Measurements from ENCODE around the gene DOCK2. TPM values are rescaled to one million over a fixed set of nuclear protein-coding genes. Genes with fewer than 3 reads are reported as not detected.

DOCK2 gene
- total RNA-seq, 1 experiment from 2014 or later, result 4.6 TPM

DNA sequence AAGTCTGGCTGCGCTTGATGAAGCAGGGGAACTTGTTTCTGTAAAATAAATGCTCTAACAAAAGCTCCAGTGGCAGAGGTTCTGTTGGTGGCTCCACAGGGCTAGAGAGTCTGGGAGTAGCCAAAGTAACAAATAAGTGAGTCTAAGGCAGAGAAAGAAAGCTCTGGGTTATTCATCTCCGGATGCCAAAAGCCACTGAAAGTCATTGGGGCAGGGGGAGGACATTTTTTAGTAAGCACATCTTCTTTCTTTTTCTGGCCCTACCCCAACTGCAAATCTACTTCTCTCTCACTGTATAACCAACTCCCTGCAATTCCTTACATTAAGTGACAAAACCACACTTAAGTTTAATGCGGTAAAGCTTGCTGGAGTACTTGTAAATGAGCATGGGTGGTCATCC, 201.6 kb downstream of the DOCK2 start (continued):
- TF ChIP-seq, protein P1, sequence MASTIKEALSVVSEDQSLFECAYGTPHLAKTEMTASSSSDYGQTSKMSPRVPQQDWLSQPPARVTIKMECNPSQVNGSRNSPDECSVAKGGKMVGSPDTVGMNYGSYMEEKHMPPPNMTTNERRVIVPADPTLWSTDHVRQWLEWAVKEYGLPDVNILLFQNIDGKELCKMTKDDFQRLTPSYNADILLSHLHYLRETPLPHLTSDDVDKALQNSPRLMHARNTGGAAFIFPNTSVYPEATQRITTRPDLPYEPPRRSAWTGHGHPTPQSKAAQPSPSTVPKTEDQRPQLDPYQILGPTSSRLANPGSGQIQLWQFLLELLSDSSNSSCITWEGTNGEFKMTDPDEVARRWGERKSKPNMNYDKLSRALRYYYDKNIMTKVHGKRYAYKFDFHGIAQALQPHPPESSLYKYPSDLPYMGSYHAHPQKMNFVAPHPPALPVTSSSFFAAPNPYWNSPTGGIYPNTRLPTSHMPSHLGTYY (CRISPR knock-in tag; IDR thresholded peaks at IDR 0.05), result no peak
- TF ChIP-seq, protein P2, sequence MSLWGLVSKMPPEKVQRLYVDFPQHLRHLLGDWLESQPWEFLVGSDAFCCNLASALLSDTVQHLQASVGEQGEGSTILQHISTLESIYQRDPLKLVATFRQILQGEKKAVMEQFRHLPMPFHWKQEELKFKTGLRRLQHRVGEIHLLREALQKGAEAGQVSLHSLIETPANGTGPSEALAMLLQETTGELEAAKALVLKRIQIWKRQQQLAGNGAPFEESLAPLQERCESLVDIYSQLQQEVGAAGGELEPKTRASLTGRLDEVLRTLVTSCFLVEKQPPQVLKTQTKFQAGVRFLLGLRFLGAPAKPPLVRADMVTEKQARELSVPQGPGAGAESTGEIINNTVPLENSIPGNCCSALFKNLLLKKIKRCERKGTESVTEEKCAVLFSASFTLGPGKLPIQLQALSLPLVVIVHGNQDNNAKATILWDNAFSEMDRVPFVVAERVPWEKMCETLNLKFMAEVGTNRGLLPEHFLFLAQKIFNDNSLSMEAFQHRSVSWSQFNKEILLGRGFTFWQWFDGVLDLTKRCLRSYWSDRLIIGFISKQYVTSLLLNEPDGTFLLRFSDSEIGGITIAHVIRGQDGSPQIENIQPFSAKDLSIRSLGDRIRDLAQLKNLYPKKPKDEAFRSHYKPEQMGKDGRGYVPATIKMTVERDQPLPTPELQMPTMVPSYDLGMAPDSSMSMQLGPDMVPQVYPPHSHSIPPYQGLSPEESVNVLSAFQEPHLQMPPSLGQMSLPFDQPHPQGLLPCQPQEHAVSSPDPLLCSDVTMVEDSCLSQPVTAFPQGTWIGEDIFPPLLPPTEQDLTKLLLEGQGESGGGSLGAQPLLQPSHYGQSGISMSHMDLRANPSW (CRISPR knock-in tag; conservative IDR thresholded peaks at IDR 0.05; ENCODE audit: low read depth), result no peak
- no peak for TF ChIP-seq GRHL2 (CRISPR knock-in tag; IDR thresholded peaks at IDR 0.05; ENCODE audit: insufficient replicate concordance, severe bottlenecking)
- no peak for TF ChIP-seq ZBTB21 (CRISPR knock-in tag; IDR thresholded peaks at IDR 0.05; ENCODE audit: borderline replicate concordance)
- TF ChIP-seq, protein P3, sequence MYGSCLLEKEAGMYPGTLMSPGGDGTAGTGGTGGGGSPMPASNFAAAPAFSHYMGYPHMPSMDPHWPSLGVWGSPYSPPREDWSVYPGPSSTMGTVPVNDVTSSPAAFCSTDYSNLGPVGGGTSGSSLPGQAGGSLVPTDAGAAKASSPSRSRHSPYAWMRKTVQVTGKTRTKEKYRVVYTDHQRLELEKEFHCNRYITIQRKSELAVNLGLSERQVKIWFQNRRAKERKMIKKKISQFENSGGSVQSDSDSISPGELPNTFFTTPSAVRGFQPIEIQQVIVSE (CRISPR knock-in tag; IDR thresholded peaks at IDR 0.05; ENCODE audit: borderline replicate concordance), result no peak

DNA sequence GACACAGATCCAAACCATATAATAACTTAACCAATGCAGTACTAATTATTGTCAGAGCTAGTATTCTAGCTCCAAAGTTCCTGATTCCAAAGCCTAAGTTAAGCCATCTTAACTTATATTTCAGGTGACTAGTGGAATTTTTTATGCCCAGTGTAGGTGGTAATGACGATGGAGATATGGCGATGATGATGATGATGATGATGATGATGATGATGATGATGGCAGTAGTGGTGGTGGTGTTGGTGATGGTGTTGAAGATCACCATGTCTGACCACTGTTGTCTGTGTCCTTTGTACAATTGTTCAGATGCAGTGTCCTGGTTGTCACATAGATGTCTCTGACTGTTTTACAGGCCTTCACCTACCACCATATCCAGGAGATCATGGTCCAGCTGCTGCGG, 203.3 kb downstream of the DOCK2 start:
- Mint-ChIP-seq H3K9me3 (peaks cover 10% of the 10 kb centered on the region), H3K27ac (no peak overlapping the region), H3K36me3 (no peaks in the 10 kb centered on the region), H3K27me3 (ENCODE audit: low read depth) (no peaks in the 10 kb centered on the region), H3K4me1 (no peaks in the 10 kb centered on the region), H3K4me3 (no peak overlapping the region)
- DNase-seq (ENCODE audit: low spot score) (no peak), ATAC-seq (no peak)
- CTCF ChIA-PET, result no interaction called here
- POLR2A ChIA-PET, result no interaction called here
- TF ChIP-seq, protein P4, sequence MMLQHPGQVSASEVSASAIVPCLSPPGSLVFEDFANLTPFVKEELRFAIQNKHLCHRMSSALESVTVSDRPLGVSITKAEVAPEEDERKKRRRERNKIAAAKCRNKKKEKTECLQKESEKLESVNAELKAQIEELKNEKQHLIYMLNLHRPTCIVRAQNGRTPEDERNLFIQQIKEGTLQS (CRISPR knock-in tag; conservative IDR thresholded peaks at IDR 0.05), result no peak
- no peak for TF ChIP-seq RELA (CRISPR knock-in tag; IDR thresholded peaks at IDR 0.05; ENCODE audit: borderline replicate concordance)
- TF ChIP-seq, protein P1 (CRISPR knock-in tag; IDR thresholded peaks at IDR 0.05), result no peak
- TF ChIP-seq, protein P5, sequence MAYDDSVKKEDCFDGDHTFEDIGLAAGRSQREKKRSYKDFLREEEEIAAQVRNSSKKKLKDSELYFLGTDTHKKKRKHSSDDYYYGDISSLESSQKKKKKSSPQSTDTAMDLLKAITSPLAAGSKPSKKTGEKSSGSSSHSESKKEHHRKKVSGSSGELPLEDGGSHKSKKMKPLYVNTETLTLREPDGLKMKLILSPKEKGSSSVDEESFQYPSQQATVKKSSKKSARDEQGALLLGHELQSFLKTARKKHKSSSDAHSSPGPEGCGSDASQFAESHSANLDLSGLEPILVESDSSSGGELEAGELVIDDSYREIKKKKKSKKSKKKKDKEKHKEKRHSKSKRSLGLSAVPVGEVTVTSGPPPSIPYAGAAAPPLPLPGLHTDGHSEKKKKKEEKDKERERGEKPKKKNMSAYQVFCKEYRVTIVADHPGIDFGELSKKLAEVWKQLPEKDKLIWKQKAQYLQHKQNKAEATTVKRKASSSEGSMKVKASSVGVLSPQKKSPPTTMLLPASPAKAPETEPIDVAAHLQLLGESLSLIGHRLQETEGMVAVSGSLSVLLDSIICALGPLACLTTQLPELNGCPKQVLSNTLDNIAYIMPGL (CRISPR knock-in tag; IDR thresholded peaks at IDR 0.05), result no peak
- TF ChIP-seq, protein P6, sequence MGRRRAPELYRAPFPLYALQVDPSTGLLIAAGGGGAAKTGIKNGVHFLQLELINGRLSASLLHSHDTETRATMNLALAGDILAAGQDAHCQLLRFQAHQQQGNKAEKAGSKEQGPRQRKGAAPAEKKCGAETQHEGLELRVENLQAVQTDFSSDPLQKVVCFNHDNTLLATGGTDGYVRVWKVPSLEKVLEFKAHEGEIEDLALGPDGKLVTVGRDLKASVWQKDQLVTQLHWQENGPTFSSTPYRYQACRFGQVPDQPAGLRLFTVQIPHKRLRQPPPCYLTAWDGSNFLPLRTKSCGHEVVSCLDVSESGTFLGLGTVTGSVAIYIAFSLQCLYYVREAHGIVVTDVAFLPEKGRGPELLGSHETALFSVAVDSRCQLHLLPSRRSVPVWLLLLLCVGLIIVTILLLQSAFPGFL (CRISPR knock-in tag; IDR thresholded peaks at IDR 0.05; ENCODE audit: borderline replicate concordance), result no peak
- TF ChIP-seq EMX1 (CRISPR knock-in tag; IDR thresholded peaks at IDR 0.05), result no peak
- TF ChIP-seq, protein P7, sequence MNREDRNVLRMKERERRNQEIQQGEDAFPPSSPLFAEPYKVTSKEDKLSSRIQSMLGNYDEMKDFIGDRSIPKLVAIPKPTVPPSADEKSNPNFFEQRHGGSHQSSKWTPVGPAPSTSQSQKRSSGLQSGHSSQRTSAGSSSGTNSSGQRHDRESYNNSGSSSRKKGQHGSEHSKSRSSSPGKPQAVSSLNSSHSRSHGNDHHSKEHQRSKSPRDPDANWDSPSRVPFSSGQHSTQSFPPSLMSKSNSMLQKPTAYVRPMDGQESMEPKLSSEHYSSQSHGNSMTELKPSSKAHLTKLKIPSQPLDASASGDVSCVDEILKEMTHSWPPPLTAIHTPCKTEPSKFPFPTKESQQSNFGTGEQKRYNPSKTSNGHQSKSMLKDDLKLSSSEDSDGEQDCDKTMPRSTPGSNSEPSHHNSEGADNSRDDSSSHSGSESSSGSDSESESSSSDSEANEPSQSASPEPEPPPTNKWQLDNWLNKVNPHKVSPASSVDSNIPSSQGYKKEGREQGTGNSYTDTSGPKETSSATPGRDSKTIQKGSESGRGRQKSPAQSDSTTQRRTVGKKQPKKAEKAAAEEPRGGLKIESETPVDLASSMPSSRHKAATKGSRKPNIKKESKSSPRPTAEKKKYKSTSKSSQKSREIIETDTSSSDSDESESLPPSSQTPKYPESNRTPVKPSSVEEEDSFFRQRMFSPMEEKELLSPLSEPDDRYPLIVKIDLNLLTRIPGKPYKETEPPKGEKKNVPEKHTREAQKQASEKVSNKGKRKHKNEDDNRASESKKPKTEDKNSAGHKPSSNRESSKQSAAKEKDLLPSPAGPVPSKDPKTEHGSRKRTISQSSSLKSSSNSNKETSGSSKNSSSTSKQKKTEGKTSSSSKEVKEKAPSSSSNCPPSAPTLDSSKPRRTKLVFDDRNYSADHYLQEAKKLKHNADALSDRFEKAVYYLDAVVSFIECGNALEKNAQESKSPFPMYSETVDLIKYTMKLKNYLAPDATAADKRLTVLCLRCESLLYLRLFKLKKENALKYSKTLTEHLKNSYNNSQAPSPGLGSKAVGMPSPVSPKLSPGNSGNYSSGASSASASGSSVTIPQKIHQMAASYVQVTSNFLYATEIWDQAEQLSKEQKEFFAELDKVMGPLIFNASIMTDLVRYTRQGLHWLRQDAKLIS (CRISPR knock-in tag; IDR thresholded peaks at IDR 0.05; ENCODE audit: borderline replicate concordance), result no peak
- TF ChIP-seq MXD4 (CRISPR knock-in tag; IDR thresholded peaks at IDR 0.05; ENCODE audit: borderline replicate concordance), result no peak
- no peak for TF ChIP-seq CREM (CRISPR knock-in tag; IDR thresholded peaks at IDR 0.05)
- no peak for TF ChIP-seq NFATC4 (CRISPR knock-in tag; IDR thresholded peaks at IDR 0.05)
- TF ChIP-seq CBFB (CRISPR knock-in tag; IDR thresholded peaks at IDR 0.05; ENCODE audit: low read depth), result no peak
- no peak for TF ChIP-seq JAZF1 (CRISPR knock-in tag; IDR thresholded peaks at IDR 0.05)
- TF ChIP-seq, protein P2 (CRISPR knock-in tag; conservative IDR thresholded peaks at IDR 0.05; ENCODE audit: low read depth), result no peak
- no peak for TF ChIP-seq ZNF121 (CRISPR knock-in tag; IDR thresholded peaks at IDR 0.05)
- TF ChIP-seq ZNF671 (CRISPR knock-in tag; IDR thresholded peaks at IDR 0.05), result no peak

All from WTC11 (cell line).